Measurements from ENCODE around the gene WNT5A. TPM values are rescaled to one million over a fixed set of nuclear protein-coding genes. Genes with fewer than 3 reads are reported as not detected.
"Not testable (repeated sequence)": the region's sequence is repeated elsewhere in the genome, so short reads cannot be mapped to it uniquely, and the experiment has no call there.

The WNT5A gene
- total RNA-seq, 4 donors from 2014 or later: 6.2 to 96.5 (median 23.1) TPM

DNA sequence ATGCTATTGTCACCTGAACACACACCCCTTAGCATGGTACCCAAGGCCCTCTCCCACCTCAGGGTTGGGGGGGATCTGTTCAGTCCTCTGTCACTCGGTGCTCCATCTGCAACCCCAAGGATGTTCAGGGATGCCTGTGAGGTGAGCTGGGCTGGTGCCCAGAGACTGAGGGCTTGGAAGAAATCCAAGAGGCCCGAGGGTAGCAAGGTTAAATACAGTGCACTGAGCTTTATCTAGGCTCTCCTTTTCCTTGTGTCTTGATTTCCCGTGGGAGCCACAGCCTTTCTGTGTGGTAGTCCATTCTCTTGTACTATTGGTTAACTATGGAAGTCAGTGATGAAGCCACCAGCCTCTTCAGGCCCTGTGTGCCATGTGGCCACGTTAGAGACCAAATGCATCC is 18.7 kb upstream of the WNT5A start:
- DNase-seq: no peak
- TF ChIP-seq, protein P1, sequence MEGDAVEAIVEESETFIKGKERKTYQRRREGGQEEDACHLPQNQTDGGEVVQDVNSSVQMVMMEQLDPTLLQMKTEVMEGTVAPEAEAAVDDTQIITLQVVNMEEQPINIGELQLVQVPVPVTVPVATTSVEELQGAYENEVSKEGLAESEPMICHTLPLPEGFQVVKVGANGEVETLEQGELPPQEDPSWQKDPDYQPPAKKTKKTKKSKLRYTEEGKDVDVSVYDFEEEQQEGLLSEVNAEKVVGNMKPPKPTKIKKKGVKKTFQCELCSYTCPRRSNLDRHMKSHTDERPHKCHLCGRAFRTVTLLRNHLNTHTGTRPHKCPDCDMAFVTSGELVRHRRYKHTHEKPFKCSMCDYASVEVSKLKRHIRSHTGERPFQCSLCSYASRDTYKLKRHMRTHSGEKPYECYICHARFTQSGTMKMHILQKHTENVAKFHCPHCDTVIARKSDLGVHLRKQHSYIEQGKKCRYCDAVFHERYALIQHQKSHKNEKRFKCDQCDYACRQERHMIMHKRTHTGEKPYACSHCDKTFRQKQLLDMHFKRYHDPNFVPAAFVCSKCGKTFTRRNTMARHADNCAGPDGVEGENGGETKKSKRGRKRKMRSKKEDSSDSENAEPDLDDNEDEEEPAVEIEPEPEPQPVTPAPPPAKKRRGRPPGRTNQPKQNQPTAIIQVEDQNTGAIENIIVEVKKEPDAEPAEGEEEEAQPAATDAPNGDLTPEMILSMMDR (IDR thresholded peaks at IDR 0.05): no peak
- TF ChIP-seq POLR2A (IDR thresholded peaks at IDR 0.05): no peak
- intact Hi-C loops (cut with DNase I; ENCODE audit: low total_unique reads): loop anchor here (10.0 kb wide), 1 partner anchor 529 kb away; no protein-coding TSS in a partner anchor
- H3K27me3 ChIP-seq: no peaks in the 10 kb centered on the region
- H3K36me3 ChIP-seq: no peaks in the 10 kb centered on the region
- H3K4me3 ChIP-seq: no peak overlapping the region
- no peaks in the 10 kb centered on the region for H3K4me1 ChIP-seq
- no peak overlapping the region for H3K27ac ChIP-seq
- no peaks in the 10 kb centered on the region for H3K9me3 ChIP-seq

DNA sequence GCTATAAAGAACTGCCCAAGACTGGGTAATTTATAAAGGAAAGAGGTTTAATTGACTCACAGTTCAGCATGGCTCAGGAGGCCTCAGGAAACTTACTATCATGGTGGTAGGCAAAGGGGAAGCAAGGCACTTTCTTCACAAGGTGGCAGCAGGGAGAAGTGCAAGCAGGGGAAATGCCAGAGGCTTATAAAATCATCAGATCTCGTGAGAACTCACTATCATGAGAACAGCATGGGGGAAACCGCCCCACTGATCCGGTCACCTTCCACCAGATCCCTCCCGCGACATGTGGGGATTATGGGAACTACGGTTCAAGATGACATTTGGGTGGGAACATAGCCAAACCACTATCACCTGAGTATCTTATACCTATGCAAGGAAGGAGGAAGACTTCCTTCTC is 18.0 kb upstream of the WNT5A start:
- H3K27ac ChIP-seq, H3K27me3 ChIP-seq, DNase-seq, H3K36me3 ChIP-seq, H3K4me3 ChIP-seq, H3K9me3 ChIP-seq, H3K4me1 ChIP-seq: not testable (repeated sequence)
- TF ChIP-seq, protein P1 (IDR thresholded peaks at IDR 0.05): peak in 3 of 4 experiments; percentile 19 to 42 (median 32)
- intact Hi-C loops (cut with DNase I; ENCODE audit: low total_unique reads): loop anchor here (10.0 kb wide), 1 partner anchor 530 kb away; no protein-coding TSS in a partner anchor

DNA sequence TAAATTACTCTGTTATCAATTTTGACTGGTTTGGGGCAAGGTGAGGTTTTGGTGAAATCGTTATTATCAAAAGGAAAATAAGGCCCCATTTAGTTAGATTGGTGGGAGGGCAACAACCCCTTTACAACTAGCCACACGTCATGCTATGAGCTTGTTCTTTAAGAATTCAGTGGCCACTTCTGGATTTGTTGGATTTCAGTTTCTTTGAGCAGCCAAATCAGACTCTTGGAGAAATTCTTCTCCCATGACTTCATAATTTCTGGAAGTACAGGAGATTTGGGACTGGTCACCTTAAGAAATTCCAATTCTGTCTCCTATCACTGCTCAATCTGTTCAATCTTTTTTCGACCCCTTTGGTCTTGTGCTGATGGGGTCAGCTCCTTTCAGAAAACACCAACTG is 14.8 kb upstream of the WNT5A start:
- Histone ChIP-seq H3K9me3 (no peaks in the 10 kb centered on the region), H3K27me3 (no peaks in the 10 kb centered on the region), H3K27ac (no peak overlapping the region), H3K4me1 (no peaks in the 10 kb centered on the region), H3K4me3 (no peak overlapping the region), H3K36me3 (no peaks in the 10 kb centered on the region)
- no peak for TF ChIP-seq POLR2A (IDR thresholded peaks at IDR 0.05)
- TF ChIP-seq, protein P1 (IDR thresholded peaks at IDR 0.05): no peak
- intact Hi-C loops (cut with DNase I; ENCODE audit: low total_unique reads): loop anchor here (10.0 kb wide), 1 partner anchor 533 kb away; no protein-coding TSS in a partner anchor
- no peak for DNase-seq

DNA sequence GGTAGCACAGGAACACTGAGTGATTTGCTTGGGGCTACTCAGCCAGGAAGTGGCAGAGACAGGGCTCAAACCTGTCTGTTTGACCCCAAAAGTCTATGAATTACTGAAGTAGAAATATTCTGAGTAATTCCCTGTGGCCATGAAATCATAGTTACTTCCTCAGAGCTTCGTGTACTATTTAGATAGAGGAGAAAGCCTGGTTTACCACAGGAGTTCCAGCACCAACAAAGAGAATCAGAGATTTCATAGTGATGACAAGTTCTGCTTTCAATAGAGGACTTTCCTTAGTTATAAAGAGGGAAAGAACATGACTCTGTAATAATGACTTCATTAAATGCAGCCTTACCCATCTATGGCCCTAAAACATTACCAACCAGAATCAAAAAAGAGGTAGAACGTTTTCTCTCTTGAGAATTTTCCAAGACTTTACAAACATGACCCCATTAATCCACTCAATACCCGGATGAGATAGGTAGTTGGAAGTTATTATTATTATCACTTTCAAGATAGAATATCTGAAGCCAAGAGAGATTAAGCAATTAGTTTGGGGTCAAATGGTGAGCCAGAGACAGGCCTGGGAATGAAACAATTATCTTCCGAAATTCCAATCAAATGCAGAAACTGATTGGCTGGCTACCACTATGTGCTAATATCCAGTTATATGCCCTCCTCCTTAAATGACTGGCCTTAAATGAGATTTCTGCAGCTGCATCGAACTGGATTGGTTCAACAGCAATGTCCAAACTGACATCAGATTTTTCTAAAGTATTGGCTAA is 13.6 kb upstream of the WNT5A start:
- H3K27me3 ChIP-seq: no peaks in the 10 kb centered on the region
- intact Hi-C loops (cut with DNase I; ENCODE audit: low total_unique reads): loop anchor here (10.0 kb wide), 1 partner anchor 534 kb away; no protein-coding TSS in a partner anchor
- no peaks in the 10 kb centered on the region for H3K4me1 ChIP-seq
- no peaks in the 10 kb centered on the region for H3K36me3 ChIP-seq
- H3K9me3 ChIP-seq: no peaks in the 10 kb centered on the region
- TF ChIP-seq, protein P1 (IDR thresholded peaks at IDR 0.05): no peak
- no peak for TF ChIP-seq POLR2A (IDR thresholded peaks at IDR 0.05)
- no peak for DNase-seq
- no peak overlapping the region for H3K4me3 ChIP-seq
- H3K27ac ChIP-seq: no peak overlapping the region

DNA sequence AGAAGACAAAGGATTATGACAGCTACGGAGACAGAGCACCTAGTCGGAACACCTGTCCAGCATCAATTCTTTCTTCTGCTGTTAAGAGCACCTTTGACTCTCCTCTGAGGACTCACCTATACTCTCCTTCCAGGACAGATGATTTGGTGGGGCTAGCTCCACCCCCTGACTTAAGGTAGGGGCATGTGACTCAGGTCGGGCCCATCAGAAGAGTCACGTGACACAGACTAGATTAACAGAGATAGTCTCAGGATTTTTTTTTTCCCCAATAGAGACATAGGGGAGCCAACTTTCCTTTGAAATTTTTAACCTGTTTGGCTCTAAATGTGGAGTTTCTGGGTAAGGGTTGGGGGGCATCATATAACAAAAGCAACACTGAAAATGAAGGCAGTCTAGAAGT is 11.4 kb upstream of the WNT5A start:
- H3K36me3 ChIP-seq: no peaks in the 10 kb centered on the region
- no peaks in the 10 kb centered on the region for H3K27me3 ChIP-seq
- no peaks in the 10 kb centered on the region for H3K4me1 ChIP-seq
- no peak overlapping the region for H3K4me3 ChIP-seq
- H3K27ac ChIP-seq: no peak overlapping the region
- intact Hi-C loops (cut with DNase I; ENCODE audit: low total_unique reads): no loop called here
- TF ChIP-seq POLR2A (IDR thresholded peaks at IDR 0.05): no peak
- TF ChIP-seq, protein P1 (IDR thresholded peaks at IDR 0.05): no peak
- DNase-seq: no peak
- H3K9me3 ChIP-seq: no peaks in the 10 kb centered on the region

Data from uterus (tissue), 4 donors.